Suprapubic skin (tissue), 4 donors: ENCODE results near the gene LRRC46. TPM values are rescaled to one million over a fixed set of nuclear protein-coding genes. Genes with fewer than 3 reads are reported as not detected.

Source experiments
- DNase-seq, 2 donors: peaks; one replicate each; pipeline ENCODE4 v3.0.0-alpha.2; 2019; ENCODE audit warnings: low spot score in 2 of 2
- H3K27ac ChIP-seq: fragments of 200-600 bp; sonication (generic); one replicate; pipeline ENCODE4 v1.5.1; 2019
- H3K27me3 ChIP-seq: fragments of 200-600 bp; sonication (generic); one replicate; pipeline ENCODE4 v1.5.1; 2019
- H3K36me3 ChIP-seq: fragments of 200-600 bp; sonication (generic); one replicate; pipeline ENCODE4 v1.5.1; 2019
- H3K4me1 ChIP-seq: fragments of 200-600 bp; sonication (generic); one replicate; pipeline ENCODE4 v1.5.1; 2019
- H3K4me3 ChIP-seq: fragments of 200-600 bp; sonication (generic); one replicate; pipeline ENCODE4 v1.5.1; 2019; ENCODE audit warnings: mild to moderate bottlenecking
- H3K9me3 ChIP-seq: fragments of 200-600 bp; sonication (generic); one replicate; pipeline ENCODE4 v1.5.1; 2019
- CTCF ChIP-seq, 2 donors: fragments of 200-600 bp in 1 of 2; fragments of 450-650 bp in 1 of 2; sonication (generic) in 1 of 2; IDR thresholded peaks; one replicate each; pipeline ENCODE4 v1.5.1; 2016 to 2019; ENCODE audit warnings: antibody characterized with exemption in 2 of 2, mild to moderate bottlenecking in 1 of 2, moderate library complexity in 1 of 2
- EP300 ChIP-seq: sonication (generic); formaldehyde crosslinking; IDR thresholded peaks from one replicate; pipeline ENCODE4 v1.6.1; 2017; ENCODE audit warnings: antibody characterized with exemption
- POLR2A ChIP-seq, 2 donors: fragments of 450-650 bp; IDR thresholded peaks; one replicate each; pipeline ENCODE4 v1.6.1; 2017; ENCODE audit warnings: antibody characterized with exemption in 2 of 2, mild to moderate bottlenecking in 2 of 2, moderate library complexity in 2 of 2
- POLR2AphosphoS5 ChIP-seq, 3 donors: sonication (generic); formaldehyde crosslinking; IDR thresholded peaks; one replicate each; pipeline ENCODE4 v1.6.1; 2017; ENCODE audit warnings: antibody characterized with exemption in 3 of 3
- WGBS: methylation state at CpG from one replicate; pipeline ENCODE4 v1.1.5; 2018; 5-methylcytosine and 5-hydroxymethylcytosine counted together
- total RNA-seq, 4 donors: library from RNA; depleted of rRNA; stranded (reverse); fragments of >200 nt; gene quantifications; one replicate each; pipeline ENCODE4 v1.1.0, GENCODE V29; 2016

Gene LRRC46
- total RNA-seq, 4 donors from 2014 or later: not detected

- Histone ChIP-seq H3K27me3 (peaks cover 40% of the 10 kb centered on the region), H3K4me3 (no peak overlapping the region), H3K4me1 (peaks cover 18% of the 10 kb centered on the region), H3K9me3 (no peaks in the 10 kb centered on the region), H3K27ac (no peak overlapping the region), H3K36me3 (no peaks in the 10 kb centered on the region)
- TF ChIP-seq EP300: no peak
- no peak for TF ChIP-seq POLR2A (IDR thresholded peaks at IDR 0.05)
- no peak for TF ChIP-seq POLR2AphosphoS5 (IDR thresholded peaks at IDR 0.05)
- no peak for TF ChIP-seq CTCF (IDR thresholded peaks at IDR 0.05)
- DNase-seq: no peak
- 47% methylated on average over 9 of the region's 10 CpGs for WGBS
These were observed 46.9 kb downstream of the LRRC46 start for GRCh38 chr17:47878203-47879027.

GRCh38 chr17:47879028-47879585 lies 47.6 kb downstream of the LRRC46 start:
- Histone ChIP-seq H3K36me3 (no peaks in the 10 kb centered on the region), H3K27me3 (peaks cover 35% of the 10 kb centered on the region), H3K4me3 (no peak overlapping the region), H3K27ac (no peak overlapping the region), H3K9me3 (no peaks in the 10 kb centered on the region), H3K4me1 (peaks cover 24% of the 10 kb centered on the region)
- no peak for DNase-seq
- TF ChIP-seq CTCF (IDR thresholded peaks at IDR 0.05) (no peak), EP300 (no peak), POLR2AphosphoS5 (IDR thresholded peaks at IDR 0.05) (no peak), POLR2A (IDR thresholded peaks at IDR 0.05) (no peak)
- 70% methylated on average over 2 of the region's 2 CpGs for WGBS

GRCh38 chr17:47879776-47880454 lies 48.4 kb downstream of the LRRC46 start:
- no peaks in the 10 kb centered on the region for H3K9me3 ChIP-seq
- TF ChIP-seq EP300: no peak
- no peak for TF ChIP-seq POLR2AphosphoS5 (IDR thresholded peaks at IDR 0.05)
- WGBS: 84% methylated on average over 8 of the region's 8 CpGs
- H3K4me3 ChIP-seq: no peak overlapping the region
- H3K36me3 ChIP-seq: no peaks in the 10 kb centered on the region
- no peak overlapping the region for H3K27ac ChIP-seq
- peaks cover 32% of the 10 kb centered on the region for H3K4me1 ChIP-seq
- peaks cover 27% of the 10 kb centered on the region for H3K27me3 ChIP-seq
- no peak for DNase-seq

- DNase-seq: no peak
These were observed 50.8 kb downstream of the LRRC46 start for GRCh38 chr17:47882247-47882646.

More at GRCh38 chr17:47882247-47882646, 50.8 kb downstream of the LRRC46 start:
- no peaks in the 10 kb centered on the region for H3K36me3 ChIP-seq
- 22% methylated on average over 7 of the region's 7 CpGs for WGBS
- no peak overlapping the region for H3K27ac ChIP-seq
- TF ChIP-seq EP300: no peak
- no peak for TF ChIP-seq CTCF (IDR thresholded peaks at IDR 0.05)
- H3K9me3 ChIP-seq: no peaks in the 10 kb centered on the region
- H3K4me1 ChIP-seq: peaks cover 44% of the 10 kb centered on the region
- peak overlapping the region; percentile 24 for H3K4me3 ChIP-seq
- H3K27me3 ChIP-seq: peaks cover 21% of the 10 kb centered on the region
